Measurements from ENCODE around the gene RGS10.
"Not testable (repeated sequence)": the region's sequence is repeated elsewhere in the genome, so short reads cannot be mapped to it uniquely, and the experiment has no call there.

RGS10 gene

GRCh38 chr10:119539359-119539825 lies 3.1 kb downstream of the RGS10 start:
- no peak for DNase-seq (ENCODE audit: low read depth in 2 of 3, low spot score in 1 of 3)

- peak in 1 of 3 donors; percentile 44 for DNase-seq (ENCODE audit: low read depth in 2 of 3, low spot score in 1 of 3)
Measured at GRCh38 chr10:119538632-119539358, 3.7 kb downstream of the RGS10 start.

GRCh38 chr10:119537953-119538630 lies 4.4 kb downstream of the RGS10 start:
- DNase-seq (ENCODE audit: low read depth in 2 of 3, low spot score in 1 of 3) = no peak

GRCh38 chr10:119536508-119537025 lies 6.0 kb downstream of the RGS10 start:
- DNase-seq (ENCODE audit: low read depth in 2 of 3, low spot score in 1 of 3) = no peak

- no peak for DNase-seq (ENCODE audit: low read depth in 2 of 3, low spot score in 1 of 3)
Measured at GRCh38 chr10:119535837-119536507, 6.5 kb downstream of the RGS10 start.

- no peak for DNase-seq (ENCODE audit: low read depth in 2 of 3, low spot score in 1 of 3)
Measured at GRCh38 chr10:119535305-119535704, 7.2 kb downstream of the RGS10 start.

GRCh38 chr10:119533473-119533872 lies 9.0 kb downstream of the RGS10 start:
- DNase-seq (ENCODE audit: low read depth in 2 of 3, low spot score in 1 of 3) = no peak

- DNase-seq (ENCODE audit: low read depth in 2 of 3, low spot score in 1 of 3) = not testable (repeated sequence)
Measured at GRCh38 chr10:119532791-119533190, 9.7 kb downstream of the RGS10 start.

- not testable (repeated sequence) for DNase-seq (ENCODE audit: low read depth in 2 of 3, low spot score in 1 of 3)
Measured at GRCh38 chr10:119532251-119532650, 10.3 kb downstream of the RGS10 start.

GRCh38 chr10:119531067-119531466 lies 11.5 kb downstream of the RGS10 start:
- DNase-seq (ENCODE audit: low read depth in 2 of 3, low spot score in 1 of 3) = no peak

- not testable (repeated sequence) for DNase-seq (ENCODE audit: low read depth in 2 of 3, low spot score in 1 of 3)
Measured at GRCh38 chr10:119528663-119529237, 13.8 kb downstream of the RGS10 start.

GRCh38 chr10:119526621-119527592 lies 15.6 kb downstream of the RGS10 start:
- no peak for DNase-seq (ENCODE audit: low read depth in 2 of 3, low spot score in 1 of 3)

GRCh38 chr10:119526149-119526548 lies 16.4 kb downstream of the RGS10 start:
- DNase-seq (ENCODE audit: low read depth in 2 of 3, low spot score in 1 of 3) = no peak

- DNase-seq (ENCODE audit: low read depth in 2 of 3, low spot score in 1 of 3) = no peak
Measured at GRCh38 chr10:119525116-119525515, 17.4 kb downstream of the RGS10 start.

GRCh38 chr10:119524720-119525070 lies 17.8 kb downstream of the RGS10 start:
- DNase-seq (ENCODE audit: low read depth in 2 of 3, low spot score in 1 of 3) = no peak

- DNase-seq (ENCODE audit: low read depth in 2 of 3, low spot score in 1 of 3) = no peak
Measured at GRCh38 chr10:119523895-119524719, 18.4 kb downstream of the RGS10 start.

GRCh38 chr10:119522747-119523426 lies 19.6 kb downstream of the RGS10 start:
- no peak for DNase-seq (ENCODE audit: low read depth in 2 of 3, low spot score in 1 of 3)

GRCh38 chr10:119521443-119522204 lies 20.9 kb downstream of the RGS10 start:
- DNase-seq (ENCODE audit: low read depth in 2 of 3, low spot score in 1 of 3) = no peak
